Activated naive CD4-positive, alpha-beta T cell treated with anti-CD3 and anti-CD28 coated beads, Interleukin-2, amount 10 ng/mL, durations not matched to agents 5 hours and 36 hours (primary cell): ENCODE results near the gene LCN15. TPM values are rescaled to one million over a fixed set of nuclear protein-coding genes. Genes with fewer than 3 reads are reported as not detected.

ENCODE experiments used
- microRNA-seq: library from miRNA; unstranded; fragments of <30 nt; microRNA quantifications from one replicate; pipeline ENCODE4 v1.2.0, GENCODE V29; 2022; ENCODE audit warnings: borderline microRNAs expressed, borderline replicate concordance
- total RNA-seq, 2 experiments: library from RNA; stranded (reverse); gene quantifications; one replicate each; pipeline ENCODE4 v1.2.3, GENCODE V29; 2021

Gene LCN15
- total RNA-seq: not detected

GRCh38 chr9:136764301-136764891 is at the start of gene LCN15:
Gene LCN15, minus strand, starts transcription at chr9:136764518. Its CDS starts 30 bp downstream, at chr9:136764488.

GRCh38 chr9:136807281-136808074 is 43.2 kb upstream of the LCN15 start, which contains the start of gene RABL6:
Gene RABL6, plus strand, starts transcription at chr9:136807948. Its CDS starts 249 bp downstream, at chr9:136808197.

GRCh38 chr9:136796238-136796774 is 32.0 kb upstream of the LCN15 start, which contains the start of gene CCDC183:
Gene CCDC183, plus strand, starts transcription at chr9:136796338. Its CDS starts 60 bp downstream, at chr9:136796398.

GRCh38 chr9:136790640-136791515 is 26.6 kb upstream of the LCN15 start, which contains the start of gene TMEM141:
Gene TMEM141, plus strand, starts transcription at chr9:136791344. Its CDS starts 27 bp downstream, at chr9:136791371.

GRCh38 chr9:136748201-136748600 is 16.1 kb downstream of the LCN15 start, which contains the start of gene LCN6:
Gene LCN6, minus strand, starts transcription at chr9:136748525. Its CDS starts 42 bp downstream, at chr9:136748483.

GRCh38 chr9:136742591-136743391 is 21.5 kb downstream of the LCN15 start, which contains the start of gene LCN10:
Gene LCN10, minus strand, starts transcription at chr9:136742940. Its CDS starts 37 bp downstream, at chr9:136742903.

GRCh38 chr9:136711751-136712689 is 52.3 kb downstream of the LCN15 start, which contains the start of gene DIPK1B:
Gene DIPK1B, plus strand, starts transcription at chr9:136712572. Its CDS starts 94 bp downstream, at chr9:136712666.

Small RNAs within 50 kb of the gene (microRNA-seq; reads per million reads assigned to microRNA genes)
- gene MIR6722: not detected

Other genes with a start within 250 kb of the LCN15 start
- gene NOTCH1, start 218.5 kb downstream of the LCN15 start, total RNA-seq: 10 to 100 TPM; 66.7 to 74.8 TPM
- under 1 TPM; 0.41 to 0.63 TPM for gene EGFL7, start 101.6 kb downstream of the LCN15 start, total RNA-seq
- 10 to 100 TPM; 16.8 to 17.8 TPM for gene AGPAT2, start 77.1 kb downstream of the LCN15 start, total RNA-seq
- gene DIPK1B, start 51.9 kb downstream of the LCN15 start, total RNA-seq: under 1 TPM; 0.10 to 0.23 TPM
- under 1 TPM in 1 of 2 experiments, not detected in 1; 0.08 TPM for gene LCN10, start 21.6 kb downstream of the LCN15 start, total RNA-seq
- gene LCN6, start 16.0 kb downstream of the LCN15 start, total RNA-seq: not detected
- not detected for gene LCN8, start 6.3 kb downstream of the LCN15 start, total RNA-seq
- gene TMEM141, start 26.8 kb upstream of the LCN15 start, total RNA-seq: 10 to 100 TPM; 33.4 to 35.3 TPM
- gene CCDC183, start 31.8 kb upstream of the LCN15 start, total RNA-seq: under 1 TPM; 0.46 to 0.76 TPM
- 10 to 100 TPM; 89.0 to 92.1 TPM for gene RABL6, start 43.4 kb upstream of the LCN15 start, total RNA-seq
- gene AJM1, start 78.0 kb upstream of the LCN15 start, total RNA-seq: 1 to 10 TPM; 5.6 to 5.9 TPM
- 10 to 100 TPM; 86.7 to 87.5 TPM for gene PHPT1, start 84.9 kb upstream of the LCN15 start, total RNA-seq
- gene MAMDC4, start 87.8 kb upstream of the LCN15 start, total RNA-seq: 10 to 100 TPM; 13.4 to 14.6 TPM
- 100 to 1,000 TPM; 316 to 330 TPM for gene EDF1, start 101.8 kb upstream of the LCN15 start, total RNA-seq
- gene TRAF2, start 122.0 kb upstream of the LCN15 start, total RNA-seq: 10 to 100 TPM; 35.4 to 41.7 TPM
- gene FBXW5, start 180.2 kb upstream of the LCN15 start, total RNA-seq: 100 to 1,000 TPM; 104 to 108 TPM
- 1 to 10 TPM in 1 of 2 experiments, under 1 TPM in 1; 0.98 to 1.2 TPM for gene C8G, start 180.7 kb upstream of the LCN15 start, total RNA-seq
- gene LCN12, start 187.8 kb upstream of the LCN15 start, total RNA-seq: 1 to 10 TPM; 2.4 to 2.8 TPM
- 10 to 100 TPM; 13.2 to 17.8 TPM for gene PTGDS, start 213.0 kb upstream of the LCN15 start, total RNA-seq
- gene LCNL1, start 218.5 kb upstream of the LCN15 start, total RNA-seq: under 1 TPM; 0.58 to 0.60 TPM
- gene PAXX, start 227.9 kb upstream of the LCN15 start, total RNA-seq: 10 to 100 TPM; 69.6 to 74.6 TPM
- 1 to 10 TPM; 4.5 to 4.6 TPM for gene CLIC3, start 232.1 kb upstream of the LCN15 start, total RNA-seq